ENCODE data around the gene AK6.
A peak's percentile ranks its signal among the peaks of the same experiment; 100 is the strongest.
"Not testable (repeated sequence)": the region's sequence is repeated elsewhere in the genome, so short reads cannot be mapped to it uniquely, and the experiment has no call there.

The AK6 gene

GRCh38 chr5:69369340-69370121 is at the start of gene AK6, which contains the start of the genes RAD17 and TAF9:
AK6 (minus strand) TSS chr5:69369520; CDS start chr5:69369490, 30 bp downstream.
RAD17 (plus strand) TSS chr5:69369818; CDS start chr5:69372209, 2,391 bp downstream.
TAF9 (minus strand) TSS chr5:69369520; CDS start chr5:69365737, 3,783 bp downstream.
- peak; percentile 92 for DNase-seq

- no peak for DNase-seq
Observed at GRCh38 chr5:69418554-69418953, 49.2 kb upstream of the AK6 start.

GRCh38 chr5:69416699-69417098 is 47.4 kb upstream of the AK6 start:
- no peak for DNase-seq

GRCh38 chr5:69416180-69416579 is 46.9 kb upstream of the AK6 start:
- no peak for DNase-seq

- no peak for DNase-seq
Observed at GRCh38 chr5:69415584-69415958, 46.3 kb upstream of the AK6 start.

GRCh38 chr5:69414885-69415583 is 45.7 kb upstream of the AK6 start, which contains the start of gene MARVELD2:
MARVELD2 (plus strand) TSS chr5:69415116; CDS start chr5:69419386, 4,270 bp downstream.
- peak; percentile 49 for DNase-seq

GRCh38 chr5:69404659-69405330 is 35.5 kb upstream of the AK6 start:
- no peak for DNase-seq

- no peak for DNase-seq
Observed at GRCh38 chr5:69378376-69378775, 9.1 kb upstream of the AK6 start.

- DNase-seq = no peak
Observed at GRCh38 chr5:69374911-69375446, 5.7 kb upstream of the AK6 start.

- DNase-seq = no peak
Observed at GRCh38 chr5:69372394-69372793, 3.1 kb upstream of the AK6 start.

- DNase-seq = not testable (repeated sequence)
Observed at GRCh38 chr5:69370335-69370734, 1.0 kb upstream of the AK6 start.

GRCh38 chr5:69368458-69369339 is 621 bp downstream of the AK6 start:
- DNase-seq = peak; percentile 51

GRCh38 chr5:69367697-69368279 is 1.5 kb downstream of the AK6 start:
- no peak for DNase-seq

GRCh38 chr5:69364850-69365249 is 4.5 kb downstream of the AK6 start:
- DNase-seq = no peak

- DNase-seq = no peak
Observed at GRCh38 chr5:69364414-69364813, 4.9 kb downstream of the AK6 start.

- DNase-seq = no peak
Observed at GRCh38 chr5:69360442-69360841, 8.9 kb downstream of the AK6 start.

GRCh38 chr5:69359699-69360098 is 9.6 kb downstream of the AK6 start:
- no peak for DNase-seq

GRCh38 chr5:69350664-69351063 is 18.7 kb downstream of the AK6 start:
- DNase-seq = no peak

- no peak for DNase-seq
Observed at GRCh38 chr5:69343083-69343482, 26.2 kb downstream of the AK6 start.

- DNase-seq = no peak
Observed at GRCh38 chr5:69341520-69342161, 27.7 kb downstream of the AK6 start.

- no peak for DNase-seq
Observed at GRCh38 chr5:69335341-69335935, 33.9 kb downstream of the AK6 start.

All from activated naive CD4-positive, alpha-beta T cell treated with anti-CD3 and anti-CD28 coated beads, Interleukin-2, amount 50 U/mL, for 16 hours (primary cell).